Measurements from ENCODE around the gene DNAJC18.

GRCh38 chr5:139397921-139398320 is 41.4 kb downstream of the DNAJC18 start:
- TF ChIP-seq HDGF (IDR thresholded peaks at IDR 0.05; ENCODE audit: borderline replicate concordance) (no peak), ARNT (IDR thresholded peaks at IDR 0.05) (no peak), FOXM1 (IDR thresholded peaks at IDR 0.05; ENCODE audit: borderline replicate concordance) (no peak)

Measured in HEK293T (cell line).